SU-DHL-6 (cell line): ENCODE measurements around the gene CALN1.

Experiments
- EZH2phosphoT487 ChIP-seq: fragments of 200-600 bp; sonication (generic), shearing (Covaris generic); conservative IDR thresholded peaks from 2 replicates; pipeline ENCODE4 v1.6.1; 2018; ENCODE audit warnings: mild to moderate bottlenecking, antibody characterized with exemption, low read length, moderate library complexity, mixed read lengths
- TF ChIP-seq, protein P1 (sequence below): fragments of 200-600 bp; sonication (generic); IDR thresholded peaks from one replicate; pipeline ENCODE4 v1.5.1; 2017; ENCODE audit warnings: antibody characterized with exemption, mild to moderate bottlenecking, low read length, moderate library complexity; ENCODE audit not compliant: insufficient read depth, poor library complexity, severe bottlenecking

DNA sequence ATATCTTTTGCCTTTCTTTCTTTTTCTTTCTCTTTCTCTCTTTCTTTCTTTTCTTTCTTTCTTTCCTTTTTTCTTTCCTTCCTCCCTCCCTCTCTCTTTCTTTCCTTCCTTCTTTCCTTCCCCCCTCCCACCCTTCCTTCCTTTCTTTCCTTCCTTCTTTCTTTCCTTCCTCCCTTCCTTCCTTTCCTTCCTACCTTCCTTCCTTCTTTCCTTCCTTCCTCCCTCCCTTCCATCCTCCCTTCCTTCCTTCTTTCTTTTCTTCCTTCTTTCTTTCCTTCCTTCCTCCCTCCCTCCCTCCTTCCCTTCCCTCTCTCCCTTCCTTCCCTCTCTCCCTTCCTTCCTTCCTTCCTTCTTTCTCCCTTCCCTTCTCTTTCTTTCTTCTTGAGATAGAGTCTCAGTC, 25.5 kb upstream of the CALN1 start:
- TF ChIP-seq, protein P1, sequence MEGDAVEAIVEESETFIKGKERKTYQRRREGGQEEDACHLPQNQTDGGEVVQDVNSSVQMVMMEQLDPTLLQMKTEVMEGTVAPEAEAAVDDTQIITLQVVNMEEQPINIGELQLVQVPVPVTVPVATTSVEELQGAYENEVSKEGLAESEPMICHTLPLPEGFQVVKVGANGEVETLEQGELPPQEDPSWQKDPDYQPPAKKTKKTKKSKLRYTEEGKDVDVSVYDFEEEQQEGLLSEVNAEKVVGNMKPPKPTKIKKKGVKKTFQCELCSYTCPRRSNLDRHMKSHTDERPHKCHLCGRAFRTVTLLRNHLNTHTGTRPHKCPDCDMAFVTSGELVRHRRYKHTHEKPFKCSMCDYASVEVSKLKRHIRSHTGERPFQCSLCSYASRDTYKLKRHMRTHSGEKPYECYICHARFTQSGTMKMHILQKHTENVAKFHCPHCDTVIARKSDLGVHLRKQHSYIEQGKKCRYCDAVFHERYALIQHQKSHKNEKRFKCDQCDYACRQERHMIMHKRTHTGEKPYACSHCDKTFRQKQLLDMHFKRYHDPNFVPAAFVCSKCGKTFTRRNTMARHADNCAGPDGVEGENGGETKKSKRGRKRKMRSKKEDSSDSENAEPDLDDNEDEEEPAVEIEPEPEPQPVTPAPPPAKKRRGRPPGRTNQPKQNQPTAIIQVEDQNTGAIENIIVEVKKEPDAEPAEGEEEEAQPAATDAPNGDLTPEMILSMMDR = no peak
- no peak for TF ChIP-seq EZH2phosphoT487
